ENCODE results near the gene UBE2I. TPM values are rescaled to one million over a fixed set of nuclear protein-coding genes. Genes with fewer than 3 reads are reported as not detected.
A peak's percentile ranks its signal among the peaks of the same experiment; 100 is the strongest.

UBE2I gene
- total RNA-seq, 1 experiment from 2014 or later = 212 TPM

DNA sequence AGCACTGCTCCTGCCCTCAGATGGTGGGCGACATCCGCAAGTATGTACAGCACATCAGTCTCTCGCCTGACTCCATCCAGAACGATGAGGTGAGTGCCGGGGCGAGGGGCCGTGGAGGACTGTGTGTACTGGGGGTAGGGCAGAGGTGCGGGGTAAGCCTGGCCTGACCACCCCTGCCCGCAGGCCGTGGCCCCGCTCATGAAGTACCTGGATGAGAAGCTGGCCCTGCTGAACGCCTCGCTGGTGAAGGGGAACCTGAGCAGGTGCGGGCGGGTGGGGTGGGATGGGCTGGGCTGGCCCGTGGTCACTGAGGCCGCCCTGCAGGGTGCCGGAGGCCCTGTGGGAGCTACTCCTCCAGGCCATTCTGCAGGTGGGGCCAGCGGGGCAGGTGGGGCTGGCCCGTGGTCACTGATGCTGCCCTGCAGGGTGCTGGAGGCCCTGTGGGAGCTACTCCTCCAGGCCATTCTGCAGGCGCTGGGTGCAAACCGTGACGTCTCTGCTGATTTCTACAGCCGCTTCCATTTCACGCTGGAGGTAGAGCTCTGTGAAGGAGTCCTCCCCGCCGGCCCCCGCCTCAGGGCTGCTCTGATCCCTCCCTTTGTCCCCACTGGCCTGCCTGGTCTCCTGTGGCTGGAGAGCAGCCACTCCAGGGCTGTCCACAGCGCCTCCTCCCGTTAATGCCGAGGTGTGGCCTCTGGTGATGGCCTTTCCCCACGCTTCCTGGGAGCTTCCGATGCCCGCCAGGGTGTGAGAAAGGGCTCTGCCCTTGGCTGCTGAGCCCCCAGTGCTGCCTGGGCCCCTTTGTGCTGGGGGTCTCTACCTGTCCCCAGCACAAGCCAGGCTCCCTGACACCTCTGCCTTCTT lies 37.2 kb downstream of the UBE2I start:
- no peak overlapping the region for H2AFZ ChIP-seq (ENCODE audit: low read depth, low read length, poor library complexity, severe bottlenecking)
- no TSS peak for BruUV-seq (replicated peaks)
- RAD21 ChIA-PET (ENCODE audit: low non-redundant PET in 1 of 2, low total read pairs in 2 of 2, uncharacterized antibody in 2 of 2, unreplicated experiment in 2 of 2) = no interaction called here
- peaks cover 17% of the 10 kb centered on the region for H3K79me2 ChIP-seq (ENCODE audit: insufficient read depth, low read length)
- H4K20me1 ChIP-seq (ENCODE audit: insufficient read depth) = no peaks in the 10 kb centered on the region
- peaks cover 0 to 9% of the 10 kb centered on the region in 2 experiments; a peak in 1 of 4 replicates for H3K36me3 ChIP-seq (ENCODE audit: control insufficient read depth in 1 of 2, insufficient read depth in 2 of 2, low read length in 2 of 2)
- H3K27me3 ChIP-seq (ENCODE audit: insufficient read depth, low read length) = no peaks in the 10 kb centered on the region
- no peak overlapping the region for H3K4me2 ChIP-seq (ENCODE audit: low read length)
- H3K4me3 ChIP-seq (replicated peaks in 1 of 2; ENCODE audit: low read depth in 1 of 2, low read length in 2 of 2) = no peak overlapping the region
- no peaks in the 10 kb centered on the region for H3K9me2 ChIP-seq (ENCODE audit: insufficient read depth)
- intact Hi-C loops (cut with micrococcal nuclease) = no loop called here
- TF ChIP-seq, protein P1, sequence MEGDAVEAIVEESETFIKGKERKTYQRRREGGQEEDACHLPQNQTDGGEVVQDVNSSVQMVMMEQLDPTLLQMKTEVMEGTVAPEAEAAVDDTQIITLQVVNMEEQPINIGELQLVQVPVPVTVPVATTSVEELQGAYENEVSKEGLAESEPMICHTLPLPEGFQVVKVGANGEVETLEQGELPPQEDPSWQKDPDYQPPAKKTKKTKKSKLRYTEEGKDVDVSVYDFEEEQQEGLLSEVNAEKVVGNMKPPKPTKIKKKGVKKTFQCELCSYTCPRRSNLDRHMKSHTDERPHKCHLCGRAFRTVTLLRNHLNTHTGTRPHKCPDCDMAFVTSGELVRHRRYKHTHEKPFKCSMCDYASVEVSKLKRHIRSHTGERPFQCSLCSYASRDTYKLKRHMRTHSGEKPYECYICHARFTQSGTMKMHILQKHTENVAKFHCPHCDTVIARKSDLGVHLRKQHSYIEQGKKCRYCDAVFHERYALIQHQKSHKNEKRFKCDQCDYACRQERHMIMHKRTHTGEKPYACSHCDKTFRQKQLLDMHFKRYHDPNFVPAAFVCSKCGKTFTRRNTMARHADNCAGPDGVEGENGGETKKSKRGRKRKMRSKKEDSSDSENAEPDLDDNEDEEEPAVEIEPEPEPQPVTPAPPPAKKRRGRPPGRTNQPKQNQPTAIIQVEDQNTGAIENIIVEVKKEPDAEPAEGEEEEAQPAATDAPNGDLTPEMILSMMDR (IDR thresholded peaks at IDR 0.05 in 2 of 3, conservative IDR thresholded peaks at IDR 0.05 in 1 of 3; ENCODE audit: borderline replicate concordance in 1 of 3, insufficient read depth in 1 of 3, low read depth in 2 of 3, low read length in 2 of 3) = peak in 2 of 3 experiments; percentile 15 to 21; a peak in 1 of 6 replicates
- no peak for TF ChIP-seq YY1 (IDR thresholded peaks at IDR 0.05; ENCODE audit: extremely low read depth, insufficient replicate concordance, low read depth, low read length)
- H3K27ac ChIP-seq (ENCODE audit: low read depth, low read length) = no peak overlapping the region
- H3K9ac ChIP-seq (ENCODE audit: low read length) = no peak overlapping the region
- H3K9me3 ChIP-seq (ENCODE audit: control insufficient read depth in 1 of 2, insufficient read depth in 1 of 2, low read depth in 1 of 2, low read length in 2 of 2) = no peaks in the 10 kb centered on the region
- CTCF ChIA-PET = no interaction called here
- DNase-seq (ENCODE audit: low read depth, low spot score) (no peak), ATAC-seq (no peak)
- peaks cover 12 to 26% of the 10 kb centered on the region in 2 experiments for H3K4me1 ChIP-seq (ENCODE audit: control insufficient read depth in 1 of 2, insufficient read depth in 2 of 2, low read length in 2 of 2)
- POLR2A ChIA-PET = no interaction called here

DNA sequence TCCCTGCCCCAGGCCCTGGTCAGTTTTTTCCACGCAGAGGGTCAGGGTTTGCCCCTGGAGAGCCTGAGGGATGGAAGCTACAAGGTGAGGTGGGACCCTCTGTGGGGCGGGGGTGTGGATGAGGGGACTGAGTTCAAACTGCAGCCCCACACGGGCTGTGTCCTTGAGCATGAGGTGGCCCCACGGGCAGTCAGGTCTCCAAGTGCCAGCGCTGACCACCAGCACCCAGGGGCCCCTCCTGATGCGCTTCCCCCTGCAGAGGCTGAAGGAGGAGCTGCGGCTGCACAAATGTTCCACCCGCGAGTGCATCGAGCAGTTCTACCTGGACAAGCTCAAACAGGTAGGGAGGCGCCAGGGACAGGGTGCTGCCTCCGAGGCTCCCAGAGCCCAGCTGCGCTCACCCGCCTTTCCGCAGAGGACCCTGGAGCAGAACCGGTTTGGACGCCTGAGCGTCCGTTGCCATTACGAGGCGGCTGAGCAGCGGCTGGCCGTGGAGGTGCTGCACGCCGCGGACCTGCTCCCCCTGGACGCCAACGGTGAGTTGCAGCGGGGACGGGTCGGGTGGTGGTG lies 37.9 kb downstream of the UBE2I start:
- H3K27me3 ChIP-seq (ENCODE audit: insufficient read depth, low read length) = no peaks in the 10 kb centered on the region
- no peaks in the 10 kb centered on the region for H3K9me3 ChIP-seq (ENCODE audit: control insufficient read depth in 1 of 2, insufficient read depth in 1 of 2, low read depth in 1 of 2, low read length in 2 of 2)
- H3K4me3 ChIP-seq (replicated peaks in 1 of 2; ENCODE audit: low read depth in 1 of 2, low read length in 2 of 2) = no peak overlapping the region
- H2AFZ ChIP-seq (ENCODE audit: low read depth, low read length, poor library complexity, severe bottlenecking) = no peak overlapping the region
- no peaks in the 10 kb centered on the region for H4K20me1 ChIP-seq (ENCODE audit: insufficient read depth)
- ATAC-seq = no peak
- no peaks in the 10 kb centered on the region for H3K9me2 ChIP-seq (ENCODE audit: insufficient read depth)
- H3K4me1 ChIP-seq (ENCODE audit: control insufficient read depth in 1 of 2, insufficient read depth in 2 of 2, low read length in 2 of 2) = peaks cover 12 to 22% of the 10 kb centered on the region in 2 experiments
- H3K79me2 ChIP-seq (ENCODE audit: insufficient read depth, low read length) = peaks cover 23% of the 10 kb centered on the region
- intact Hi-C loops (cut with micrococcal nuclease) = no loop called here
- no peak overlapping the region for H3K4me2 ChIP-seq (ENCODE audit: low read length)
- H3K27ac ChIP-seq (ENCODE audit: low read depth, low read length) = no peak overlapping the region
- H3K9ac ChIP-seq (ENCODE audit: low read length) = no peak overlapping the region
- no TSS peak for BruUV-seq (replicated peaks)
- H3K36me3 ChIP-seq (ENCODE audit: control insufficient read depth in 1 of 2, insufficient read depth in 2 of 2, low read length in 2 of 2) = peaks cover 0 to 9% of the 10 kb centered on the region in 2 experiments; a peak in 1 of 4 replicates
- ChIA-PET RAD21 (ENCODE audit: low non-redundant PET in 1 of 2, low total read pairs in 2 of 2, uncharacterized antibody in 2 of 2, unreplicated experiment in 2 of 2) (no interaction called here), POLR2A (no interaction called here), CTCF (no interaction called here)
- DNase-seq (ENCODE audit: low read depth, low spot score) = no peak
- TF ChIP-seq SIN3A (IDR thresholded peaks at IDR 0.05; ENCODE audit: low read depth) (no peak), TCF7L2 (IDR thresholded peaks at IDR 0.05; ENCODE audit: borderline replicate concordance, extremely low read depth, insufficient read depth, insufficient read length) (no peak), EZH2 (IDR thresholded peaks at IDR 0.05) (no peak), CBX3 (IDR thresholded peaks at IDR 0.05; ENCODE audit: low read depth) (no peak), JUND (IDR thresholded peaks at IDR 0.05) (no peak)
- TF ChIP-seq, protein P2, sequence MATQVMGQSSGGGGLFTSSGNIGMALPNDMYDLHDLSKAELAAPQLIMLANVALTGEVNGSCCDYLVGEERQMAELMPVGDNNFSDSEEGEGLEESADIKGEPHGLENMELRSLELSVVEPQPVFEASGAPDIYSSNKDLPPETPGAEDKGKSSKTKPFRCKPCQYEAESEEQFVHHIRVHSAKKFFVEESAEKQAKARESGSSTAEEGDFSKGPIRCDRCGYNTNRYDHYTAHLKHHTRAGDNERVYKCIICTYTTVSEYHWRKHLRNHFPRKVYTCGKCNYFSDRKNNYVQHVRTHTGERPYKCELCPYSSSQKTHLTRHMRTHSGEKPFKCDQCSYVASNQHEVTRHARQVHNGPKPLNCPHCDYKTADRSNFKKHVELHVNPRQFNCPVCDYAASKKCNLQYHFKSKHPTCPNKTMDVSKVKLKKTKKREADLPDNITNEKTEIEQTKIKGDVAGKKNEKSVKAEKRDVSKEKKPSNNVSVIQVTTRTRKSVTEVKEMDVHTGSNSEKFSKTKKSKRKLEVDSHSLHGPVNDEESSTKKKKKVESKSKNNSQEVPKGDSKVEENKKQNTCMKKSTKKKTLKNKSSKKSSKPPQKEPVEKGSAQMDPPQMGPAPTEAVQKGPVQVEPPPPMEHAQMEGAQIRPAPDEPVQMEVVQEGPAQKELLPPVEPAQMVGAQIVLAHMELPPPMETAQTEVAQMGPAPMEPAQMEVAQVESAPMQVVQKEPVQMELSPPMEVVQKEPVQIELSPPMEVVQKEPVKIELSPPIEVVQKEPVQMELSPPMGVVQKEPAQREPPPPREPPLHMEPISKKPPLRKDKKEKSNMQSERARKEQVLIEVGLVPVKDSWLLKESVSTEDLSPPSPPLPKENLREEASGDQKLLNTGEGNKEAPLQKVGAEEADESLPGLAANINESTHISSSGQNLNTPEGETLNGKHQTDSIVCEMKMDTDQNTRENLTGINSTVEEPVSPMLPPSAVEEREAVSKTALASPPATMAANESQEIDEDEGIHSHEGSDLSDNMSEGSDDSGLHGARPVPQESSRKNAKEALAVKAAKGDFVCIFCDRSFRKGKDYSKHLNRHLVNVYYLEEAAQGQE (IDR thresholded peaks at IDR 0.05; ENCODE audit: low read depth) = no peak
- TF ChIP-seq, protein P1 (IDR thresholded peaks at IDR 0.05 in 2 of 3, conservative IDR thresholded peaks at IDR 0.05 in 1 of 3; ENCODE audit: borderline replicate concordance in 1 of 3, insufficient read depth in 1 of 3, low read depth in 2 of 3, low read length in 2 of 3) = no peak

Measured in HCT116 (cell line).